ENCODE data around the gene AFG1L.

Gene AFG1L

GRCh38 chr6:108464418-108465097 lies 169.7 kb downstream of the AFG1L start:
- peak; percentile 63 for DNase-seq

- no peak for DNase-seq
These were observed 170.2 kb downstream of the AFG1L start for GRCh38 chr6:108465098-108465495.

- DNase-seq, result no peak
These were observed 173.5 kb downstream of the AFG1L start for GRCh38 chr6:108468346-108468745.

- no peak for DNase-seq
These were observed 174.5 kb downstream of the AFG1L start for GRCh38 chr6:108469316-108469715.

- no peak for DNase-seq
These were observed 178.3 kb downstream of the AFG1L start for GRCh38 chr6:108473197-108473596.

- DNase-seq, result no peak
These were observed 181.5 kb downstream of the AFG1L start for GRCh38 chr6:108476376-108476775.

- DNase-seq, result no peak
These were observed 182.1 kb downstream of the AFG1L start for GRCh38 chr6:108476847-108477430.

GRCh38 chr6:108482559-108482958 lies 187.7 kb downstream of the AFG1L start:
- no peak for DNase-seq

GRCh38 chr6:108484016-108484415 lies 189.2 kb downstream of the AFG1L start:
- no peak for DNase-seq

GRCh38 chr6:108489699-108490098 lies 194.8 kb downstream of the AFG1L start:
- no peak for DNase-seq

- DNase-seq, result no peak
These were observed 197.4 kb downstream of the AFG1L start for GRCh38 chr6:108492131-108492766.

GRCh38 chr6:108494434-108494833 lies 199.6 kb downstream of the AFG1L start:
- no peak for DNase-seq

GRCh38 chr6:108497883-108498282 lies 203.0 kb downstream of the AFG1L start:
- DNase-seq, result no peak

- DNase-seq, result no peak
These were observed 206.7 kb downstream of the AFG1L start for GRCh38 chr6:108501559-108501958.

- DNase-seq, result no peak
These were observed 208.0 kb downstream of the AFG1L start for GRCh38 chr6:108502832-108503231.

- no peak for DNase-seq
These were observed 212.5 kb downstream of the AFG1L start for GRCh38 chr6:108507316-108507715.

- DNase-seq, result no peak
These were observed 215.8 kb downstream of the AFG1L start for GRCh38 chr6:108510461-108511319.

GRCh38 chr6:108518714-108519576 lies 224.1 kb downstream of the AFG1L start:
- no peak for DNase-seq

GRCh38 chr6:108521616-108522107 lies 226.8 kb downstream of the AFG1L start:
- no peak for DNase-seq

- no peak for DNase-seq
These were observed 228.8 kb downstream of the AFG1L start for GRCh38 chr6:108523697-108524096.

GRCh38 chr6:108524528-108525248 lies 229.8 kb downstream of the AFG1L start:
- DNase-seq, result no peak

All from right forelimb (tissue), 1 donor.